Islet precursor cell (in vitro differentiated cells): ENCODE results near the gene MRGPRX1.
"Not testable (repeated sequence)": the region's sequence is repeated elsewhere in the genome, so short reads cannot be mapped to it uniquely, and the experiment has no call there.

ENCODE experiments used
- DNase-seq: peaks from one replicate; pipeline ENCODE4 v3.0.0-alpha.2; 2018

The MRGPRX1 gene

GRCh38 chr11:18939314-18939713 is at the start of gene MRGPRX1:
TSS of gene MRGPRX1 (minus strand) at chr11:18939414. CDS start at chr11:18934784, 4,630 bp downstream.
- no peak for DNase-seq

DNA sequence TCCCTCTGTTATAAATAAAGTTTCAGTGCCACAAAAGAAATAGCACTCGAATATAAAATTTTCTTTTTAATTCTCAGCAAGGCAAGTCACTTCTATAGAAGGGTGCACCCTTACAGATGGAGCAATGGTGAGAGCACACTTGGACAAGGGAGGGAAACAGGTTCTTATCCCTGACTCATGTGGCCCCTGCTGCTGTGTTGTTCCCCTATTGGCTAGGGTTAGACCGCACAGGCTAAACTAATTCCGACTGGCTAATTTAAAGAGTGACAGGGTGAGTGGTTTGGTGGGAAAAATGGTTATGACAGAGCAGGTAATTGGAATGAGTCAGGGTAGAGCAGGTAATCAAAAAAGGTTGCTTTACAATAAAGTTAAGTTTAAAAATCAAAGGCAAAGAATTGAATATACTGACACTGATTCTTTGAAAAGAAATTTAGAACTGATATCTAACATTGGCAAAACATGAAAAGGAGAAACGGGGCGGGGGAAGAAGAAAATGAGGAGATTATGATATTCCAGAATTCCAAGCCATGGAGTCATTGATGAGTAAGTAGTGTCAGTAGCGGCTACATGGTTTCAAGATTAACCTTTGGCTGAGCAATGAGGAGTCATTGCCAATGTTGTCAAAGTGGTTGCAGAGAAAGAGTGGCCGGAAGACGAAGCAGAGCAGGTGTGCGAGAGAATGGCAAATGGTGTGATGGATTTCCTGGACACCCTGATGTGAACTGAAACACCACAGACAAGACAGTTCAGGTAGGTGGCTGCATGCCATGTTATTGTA is 48.4 kb upstream of the MRGPRX1 start:
- DNase-seq = no peak

DNA sequence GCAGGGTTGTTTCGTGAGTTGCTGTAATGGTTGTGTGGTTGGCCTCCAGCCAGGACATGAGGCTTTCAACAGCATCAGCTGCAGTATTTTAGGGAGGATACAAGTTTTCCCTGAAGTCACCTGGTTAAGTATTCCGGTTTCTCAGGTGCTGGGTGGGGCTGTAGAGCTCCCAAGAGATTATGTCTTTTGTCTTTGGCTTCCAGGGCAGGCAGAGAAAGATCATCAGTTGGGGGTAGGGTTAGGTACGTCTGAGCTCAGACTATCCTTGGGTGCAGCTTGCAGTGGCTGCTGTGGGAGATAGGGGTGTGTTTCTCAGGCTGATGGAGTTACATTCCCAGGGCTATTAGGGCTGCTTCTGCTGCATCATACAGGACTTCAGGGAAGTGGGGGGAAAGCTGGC is 47.5 kb upstream of the MRGPRX1 start:
- DNase-seq = no peak

DNA sequence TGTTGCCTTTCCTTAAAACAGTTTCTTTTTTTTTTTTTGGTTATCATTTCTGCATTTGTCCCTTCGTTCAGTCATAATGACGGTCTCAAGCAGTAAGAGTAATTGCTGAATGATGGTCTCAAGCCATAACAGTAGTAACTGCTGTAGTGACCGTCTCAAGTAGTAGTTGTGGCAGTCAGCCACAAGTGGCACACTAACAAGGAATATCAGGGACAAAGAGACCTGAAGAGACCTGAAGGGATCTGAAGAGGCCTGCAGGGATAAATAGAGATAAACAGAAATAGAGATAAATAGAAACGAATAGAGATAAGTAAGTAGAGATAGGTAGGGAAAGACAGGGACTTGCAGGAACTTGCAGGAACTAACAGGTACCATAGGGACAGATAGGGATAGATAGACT is 42.7 kb upstream of the MRGPRX1 start:
- DNase-seq = no peak

- DNase-seq = no peak
Measured at GRCh38 chr11:18974192-18974591, 35.0 kb upstream of the MRGPRX1 start.

- DNase-seq = no peak
Measured at GRCh38 chr11:18972336-18972735, 33.1 kb upstream of the MRGPRX1 start.

GRCh38 chr11:18969720-18970119 is 30.5 kb upstream of the MRGPRX1 start:
- DNase-seq = no peak

DNA sequence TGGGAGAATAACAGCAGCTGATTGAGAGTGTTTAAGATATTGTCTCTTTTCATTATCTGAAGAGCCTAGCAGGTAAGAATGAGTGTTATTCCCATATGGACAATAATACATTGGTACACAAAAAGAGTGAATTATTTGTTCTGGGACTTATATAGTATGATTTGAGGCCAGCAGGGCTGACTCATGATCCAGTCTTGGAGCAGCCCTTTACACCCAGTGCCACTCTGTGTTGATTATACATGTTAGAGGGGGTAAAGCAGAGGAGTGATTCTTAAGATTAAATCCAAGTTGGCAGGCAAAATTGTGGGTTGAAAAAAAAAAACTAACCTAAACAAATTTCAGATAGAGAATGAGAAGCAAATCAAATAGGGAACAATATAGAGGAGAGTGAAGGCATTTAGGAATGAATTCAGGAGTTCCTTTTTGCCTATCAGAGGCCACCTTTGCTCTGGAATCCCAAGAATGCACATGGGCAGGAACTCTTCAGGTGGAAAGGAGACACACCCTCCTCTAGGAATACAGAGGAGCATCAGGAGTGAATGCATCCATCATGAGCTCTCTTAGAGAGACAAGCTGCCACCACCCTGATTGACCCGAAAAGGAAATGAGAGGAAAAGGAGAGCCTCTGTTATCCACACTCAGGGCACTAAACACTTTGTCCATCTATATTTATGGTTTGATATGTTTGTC is 19.2 kb upstream of the MRGPRX1 start:
- DNase-seq = no peak

DNA sequence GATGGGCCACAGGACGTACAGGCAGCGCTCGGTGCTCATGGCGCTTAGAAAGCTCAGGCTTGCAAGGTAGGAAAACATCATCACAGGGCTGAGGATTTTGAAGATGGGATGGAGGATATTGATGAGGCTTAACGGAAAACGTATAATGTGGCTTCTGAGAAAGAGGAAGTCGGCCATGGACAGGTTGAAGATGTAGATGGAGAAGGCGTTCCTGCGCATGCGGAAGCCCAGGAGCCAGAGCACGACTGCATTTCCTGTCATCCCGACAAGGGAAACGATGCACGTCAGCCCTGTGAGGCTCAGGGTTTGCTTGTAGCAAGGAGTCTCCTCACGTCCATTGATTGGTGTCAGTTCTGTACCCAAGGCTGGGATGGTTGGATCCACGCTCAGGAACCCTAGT is 17.4 kb upstream of the MRGPRX1 start:
- no peak for DNase-seq

DNA sequence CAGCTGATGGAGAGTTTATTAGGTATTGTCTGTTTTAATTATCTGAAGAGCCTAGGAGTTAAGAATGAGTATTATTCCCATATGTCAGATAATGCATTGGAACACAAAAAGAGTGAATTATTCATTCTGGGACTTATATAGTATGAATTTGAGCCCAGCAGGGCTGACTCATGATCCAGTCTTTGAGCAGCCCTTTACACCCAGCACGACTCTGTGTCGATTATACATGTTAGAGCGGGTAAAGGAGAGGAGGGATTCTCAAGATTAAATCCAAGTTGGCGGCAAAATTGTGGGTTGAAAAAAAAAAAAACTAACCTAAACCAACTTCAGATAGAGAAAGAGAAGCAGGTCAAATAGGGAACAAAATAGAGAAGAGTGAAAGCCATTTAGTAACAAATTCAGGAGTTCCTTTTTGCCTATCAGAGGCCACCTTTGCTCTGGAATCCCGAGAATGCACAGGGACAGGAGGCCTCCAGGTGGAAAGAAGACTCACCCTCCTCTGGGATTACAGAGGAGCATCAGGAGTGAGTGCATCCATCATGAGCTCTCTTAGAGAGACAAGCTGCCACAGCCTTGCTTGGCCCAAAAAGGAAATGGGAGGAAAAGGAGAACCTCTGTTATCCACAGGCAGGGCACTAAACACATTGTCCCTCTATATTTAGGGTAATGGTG is 3.1 kb downstream of the MRGPRX1 start:
- peak; percentile 65 for DNase-seq

DNA sequence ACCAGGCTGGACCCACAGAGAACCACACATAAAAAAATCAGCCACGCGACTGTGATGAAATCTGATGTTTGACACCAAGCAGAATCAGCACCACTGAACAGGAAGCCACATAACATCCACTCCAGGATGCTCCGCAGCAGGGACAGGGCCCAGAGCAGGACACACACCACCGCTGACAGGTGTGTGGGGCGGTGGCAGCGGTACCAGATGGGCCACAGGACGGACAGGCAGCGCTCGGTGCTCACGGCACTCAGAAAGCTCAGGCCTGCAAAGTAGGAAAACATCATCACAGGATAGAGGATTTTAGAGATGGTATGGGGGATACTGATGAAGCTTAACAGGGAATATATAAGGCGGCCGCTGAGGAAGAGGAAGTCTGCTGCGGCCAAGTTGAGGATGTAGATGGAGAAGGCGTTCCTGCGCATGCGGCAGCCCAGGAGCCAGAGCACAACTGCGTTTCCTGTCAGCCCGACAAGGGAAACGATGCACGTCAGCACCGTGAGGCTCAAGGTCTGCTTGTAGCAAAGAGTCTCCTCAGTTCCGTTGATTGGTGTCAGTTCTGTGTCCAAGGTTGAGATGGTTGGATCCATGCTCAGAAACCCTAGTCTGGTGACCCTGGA is 4.9 kb downstream of the MRGPRX1 start:
- no peak for DNase-seq

DNA sequence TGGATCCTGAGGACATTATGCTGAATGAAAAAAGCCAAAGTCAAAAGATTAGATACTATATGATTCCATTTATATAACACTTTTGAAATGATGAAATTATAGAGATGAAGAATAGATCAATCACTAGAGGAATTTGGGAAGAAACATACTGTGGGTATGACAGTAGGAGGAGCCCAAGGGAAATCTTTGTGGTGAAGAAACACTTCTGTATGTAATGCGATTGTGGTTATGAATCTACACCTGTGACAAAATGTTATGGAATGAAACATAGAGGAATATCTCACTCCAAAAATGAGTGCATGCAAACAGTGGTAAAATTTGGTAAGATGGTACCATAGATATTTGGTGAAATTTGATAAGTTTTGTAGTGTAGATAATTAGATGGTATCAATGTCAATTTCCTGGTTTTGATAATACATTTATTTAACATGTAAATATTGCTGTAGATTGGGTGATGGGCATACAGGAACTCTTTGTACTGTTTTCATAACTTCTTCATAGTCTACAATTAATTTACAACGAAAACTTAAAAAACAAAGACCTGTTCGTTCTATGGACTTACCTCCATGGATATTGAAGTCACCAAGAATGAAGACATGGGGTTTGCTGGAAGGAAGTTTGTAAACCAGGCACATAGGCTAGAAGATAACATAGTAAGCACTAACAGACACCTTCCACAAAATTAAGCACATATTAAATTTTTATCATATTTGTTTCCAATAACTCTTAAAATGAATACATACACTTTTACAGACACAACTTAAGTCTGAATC is 11.5 kb downstream of the MRGPRX1 start:
- no peak for DNase-seq

DNA sequence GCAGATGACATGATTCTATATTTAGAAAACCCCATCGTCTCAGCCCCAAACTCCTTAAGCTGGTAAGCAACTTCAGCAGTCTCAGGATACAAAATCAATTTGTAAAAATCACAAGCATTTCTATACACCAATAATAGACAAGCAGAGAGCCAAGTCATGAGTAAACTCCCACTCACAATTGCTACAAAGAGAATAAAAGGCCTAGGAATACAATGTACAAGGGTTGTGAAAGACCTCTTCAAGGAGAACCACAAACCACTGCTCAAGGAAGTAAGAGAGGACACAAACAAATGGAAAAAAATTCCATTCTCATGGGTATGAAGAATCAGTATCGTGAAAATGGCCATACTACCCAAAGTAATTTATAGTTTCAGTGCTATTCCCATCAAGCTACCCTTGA is 13.8 kb downstream of the MRGPRX1 start:
- DNase-seq = not testable (repeated sequence)

- no peak for DNase-seq
Measured at GRCh38 chr11:18912883-18913282, 26.3 kb downstream of the MRGPRX1 start.

- no peak for DNase-seq
Measured at GRCh38 chr11:18907391-18907790, 31.8 kb downstream of the MRGPRX1 start.

GRCh38 chr11:18900637-18901036 is 38.6 kb downstream of the MRGPRX1 start:
- DNase-seq = not testable (repeated sequence)

DNA sequence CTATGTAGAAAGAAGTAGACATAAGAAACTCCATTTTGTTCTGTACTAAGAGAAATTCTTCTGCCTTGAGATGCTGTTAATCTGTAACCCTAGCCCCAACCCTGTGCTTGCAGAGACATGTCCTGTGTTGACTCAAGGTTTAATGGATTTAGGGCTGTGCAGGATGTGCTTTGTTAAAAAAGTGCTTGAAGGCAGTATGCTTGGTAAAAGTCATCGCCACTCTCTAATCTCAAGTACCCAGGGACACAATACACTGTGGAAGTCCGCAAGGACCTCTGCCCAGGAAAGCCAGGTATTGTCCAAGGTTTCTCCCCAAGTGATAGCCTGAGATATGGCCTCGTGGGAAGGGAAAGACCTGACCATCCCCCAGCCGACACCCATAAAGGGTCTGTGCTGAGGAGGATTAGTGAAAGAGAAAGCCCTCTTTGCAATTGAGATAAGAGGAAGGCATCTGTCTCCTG is 39.0 kb downstream of the MRGPRX1 start:
- peak; percentile 90 for DNase-seq

- not testable (repeated sequence) for DNase-seq
Measured at GRCh38 chr11:18891712-18892111, 47.5 kb downstream of the MRGPRX1 start.

- no peak for DNase-seq
Measured at GRCh38 chr11:18890615-18891014, 48.6 kb downstream of the MRGPRX1 start.
